Right lobe of liver (tissue), 6 donors: ENCODE results near the gene PRIM2. TPM values are rescaled to one million over a fixed set of nuclear protein-coding genes. Genes with fewer than 3 reads are reported as not detected.

ENCODE experiments used
- ATAC-seq, 4 donors: fragments of 200-7000 bp; cut with Tn5 transposase; one replicate each; pipeline ENCODE4 v1.9.1; 2020; ENCODE audit warnings: mild to moderate bottlenecking in 4 of 4, moderate library complexity in 4 of 4
- DNase-seq, 3 donors: peaks; one replicate each; pipeline ENCODE4 v3.0.0-alpha.2; 2020
- H3K27ac ChIP-seq, 3 donors: fragments of 200-600 bp; one replicate each; pipeline ENCODE4 v1.8.0; 2022
- H3K27me3 ChIP-seq, 2 donors: fragments of 200-600 bp; one replicate each; pipeline ENCODE4 v1.8.0; 2022
- H3K36me3 ChIP-seq, 4 donors: fragments of 200-600 bp; sonication (generic) in 1 of 4; one replicate each; pipeline versions ENCODE4 v1.5.1 to v1.8.0; 2017 to 2022; ENCODE audit warnings: control low read depth in 1 of 4
- H3K4me1 ChIP-seq, 4 donors: fragments of 200-600 bp; sonication (generic) in 1 of 4; one replicate each; pipeline versions ENCODE4 v1.5.1 to v1.8.0; 2017 to 2022; ENCODE audit warnings: control low read depth in 1 of 4
- H3K4me3 ChIP-seq, 3 donors: fragments of 200-600 bp; one replicate each; pipeline ENCODE4 v1.8.0; 2022
- H3K9me3 ChIP-seq, 4 donors: fragments of 200-600 bp; sonication (generic) in 1 of 4; one replicate each; pipeline versions ENCODE4 v1.5.1 to v1.8.0; 2017 to 2022; ENCODE audit warnings: control low read depth in 1 of 4
- CTCF ChIP-seq, 4 donors: fragments of 200-600 bp in 3 of 4; fragments of 450-650 bp in 1 of 4; IDR thresholded peaks; one replicate each; pipeline versions ENCODE4 v1.5.1 to v1.8.0; 2016 to 2022; ENCODE audit warnings: antibody characterized with exemption in 4 of 4, mild to moderate bottlenecking in 2 of 4
- POLR2A ChIP-seq: fragments of 450-650 bp; IDR thresholded peaks from one replicate; pipeline ENCODE4 v1.6.1; 2017; ENCODE audit warnings: antibody characterized with exemption, mild to moderate bottlenecking
- WGBS: methylation state at CpG from one replicate; pipeline ENCODE4 v1.1.6; 2018; ENCODE audit warnings: low coverage, low lambda C conversion rate; ENCODE audit not compliant: insufficient coverage; ENCODE audit errors: missing lambda C conversion rate; 5-methylcytosine and 5-hydroxymethylcytosine counted together
- intact Hi-C, 2 donors: fragments of 100-400 bp; cut with DNase I; formaldehyde crosslinking; loops; one replicate each; pipeline versions ENCODE4 v1.11.2 to v1.14.1; 2022
- total RNA-seq, 6 experiments: library from RNA; depleted of rRNA in 2 of 6; stranded (reverse); fragments of >200 nt in 2 of 6; fragmentation: NEBNext Ultra II Directional in 3 of 6; extraction: Animal tissue kit (Norgen Biotek cat#: 25700) in 3 of 6; gene quantifications; one replicate each; pipeline versions ENCODE4 v1.1.0 to v1.2.4, GENCODE V29; 2016 to 2023
- donor health status: DM: no; HTN: yes; CAD: no.
- donor health status: DM: no; HTN: no; CAD: no.
- donor health status: DM: no; HTN: no; CAD: no.
- donor health status: DM: no; HTN: yes; CAD: no.
- donor health status: DM: no; HTN: yes; CAD: no.

The PRIM2 gene
- total RNA-seq, 6 experiments from 2014 or later = 2.8 to 5.8 (median 3.7) TPM

GRCh38 chr6:57303931-57304681 is 13.3 kb upstream of the PRIM2 start:
- Histone ChIP-seq H3K4me1 (no peaks in the 10 kb centered on the region), H3K9me3 (no peaks in the 10 kb centered on the region), H3K4me3 (no peak overlapping the region), H3K36me3 (no peaks in the 10 kb centered on the region), H3K27ac (no peak overlapping the region), H3K27me3 (no peaks in the 10 kb centered on the region)
- DNase-seq (no peak), ATAC-seq (no peak)
- intact Hi-C loops = no loop called here
- WGBS = 67% methylated on average over 1 of the region's 1 CpG
- TF ChIP-seq POLR2A (no peak), CTCF (IDR thresholded peaks at IDR 0.05) (no peak)

- Histone ChIP-seq H3K9me3 (no peaks in the 10 kb centered on the region), H3K4me3 (no peak overlapping the region), H3K4me1 (no peaks in the 10 kb centered on the region), H3K36me3 (no peaks in the 10 kb centered on the region), H3K27me3 (no peaks in the 10 kb centered on the region), H3K27ac (no peak overlapping the region)
- TF ChIP-seq CTCF (IDR thresholded peaks at IDR 0.05) = no peak
- no peak for DNase-seq
- no peak for ATAC-seq
- intact Hi-C loops = no loop called here
- 45% methylated on average over 3 of the region's 3 CpGs for WGBS
These were observed 12.3 kb upstream of the PRIM2 start for GRCh38 chr6:57305107-57305506.

GRCh38 chr6:57305761-57306160 is 11.7 kb upstream of the PRIM2 start:
- TF ChIP-seq POLR2A (no peak), CTCF (IDR thresholded peaks at IDR 0.05) (no peak)
- no peaks in the 10 kb centered on the region for H3K4me1 ChIP-seq
- WGBS = 50% methylated on average over 2 of the region's 2 CpGs
- DNase-seq = no peak
- H3K9me3 ChIP-seq = no peaks in the 10 kb centered on the region
- H3K27me3 ChIP-seq = no peaks in the 10 kb centered on the region
- H3K27ac ChIP-seq = no peak overlapping the region
- intact Hi-C loops = no loop called here
- ATAC-seq = no peak
- H3K36me3 ChIP-seq = no peaks in the 10 kb centered on the region
- no peak overlapping the region for H3K4me3 ChIP-seq

- Histone ChIP-seq H3K4me3 (no peak overlapping the region), H3K4me1 (no peaks in the 10 kb centered on the region), H3K27me3 (no peaks in the 10 kb centered on the region), H3K36me3 (no peaks in the 10 kb centered on the region), H3K9me3 (no peaks in the 10 kb centered on the region), H3K27ac (no peak overlapping the region)
- intact Hi-C loops = no loop called here
- no peak for DNase-seq
- no peak for TF ChIP-seq POLR2A
- TF ChIP-seq CTCF (IDR thresholded peaks at IDR 0.05) = no peak
- WGBS = 61% methylated on average over 4 of the region's 5 CpGs
- no peak for ATAC-seq
These were observed 11.2 kb upstream of the PRIM2 start for GRCh38 chr6:57306273-57306672.
